ENCODE results near the gene SPOP.

DNA sequence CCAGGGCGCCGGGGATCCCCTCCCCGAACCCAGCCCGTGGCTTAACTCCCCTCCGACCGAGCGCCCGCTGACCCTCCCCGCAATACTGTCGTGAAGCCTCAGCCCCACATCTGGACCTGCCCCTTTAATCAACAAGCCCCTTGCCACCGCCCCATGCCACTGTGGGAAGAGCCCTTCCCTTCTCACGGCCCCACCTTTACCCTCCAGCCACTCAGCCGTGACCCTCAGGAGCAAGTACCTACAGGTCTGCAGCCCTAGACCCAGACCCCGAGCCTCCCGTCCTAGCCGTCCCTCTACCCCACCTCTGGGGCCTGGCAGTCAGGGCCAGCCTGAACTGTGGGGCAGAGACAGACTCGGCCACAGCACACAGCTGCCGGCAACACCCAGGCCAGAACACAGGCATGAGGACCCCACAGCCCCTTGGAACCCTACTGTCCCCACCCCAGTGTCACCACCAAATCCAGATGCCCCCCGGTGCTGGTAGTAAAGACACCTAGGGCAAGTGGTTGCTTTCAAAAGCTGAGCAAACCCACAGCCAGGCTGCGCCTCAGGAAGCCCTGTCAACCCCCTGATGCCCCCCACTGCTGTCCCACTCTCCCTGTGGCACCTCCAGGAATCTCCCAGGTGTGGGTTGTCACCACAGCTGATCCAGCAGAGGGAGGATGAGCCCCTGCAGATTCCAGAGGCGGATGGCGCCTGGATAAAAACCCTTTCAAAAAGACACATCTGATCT, 100.8 kb downstream of the SPOP start:
- TF ChIP-seq EZH2 (IDR thresholded peaks at IDR 0.05; ENCODE audit: borderline replicate concordance, low read depth, low read length, severe bottlenecking) (no peak), CTCF (IDR thresholded peaks at IDR 0.05; ENCODE audit: borderline replicate concordance, extremely low read depth, low read length, poor library complexity, severe bottlenecking) (no peak)
